Activated T-helper 2 cell treated with anti-CD3 and anti-CD28 coated beads, Interferon-gamma antibody, Interleukin-2, Interleukin-4, amounts not matched to agents 10 μg/mL and 5 μg/mL and 100 μg/mL, durations not matched to agents 14 hours and 24 hours and 36 hours (primary cell): ENCODE measurements around the gene CEP83. TPM values are rescaled to one million over a fixed set of nuclear protein-coding genes. Genes with fewer than 3 reads are reported as not detected.

ENCODE experiments used
- DNase-seq: peaks from one replicate; pipeline ENCODE4 v3.0.0; 2021; ENCODE audit warnings: low spot score
- H3K27ac Mint-ChIP-seq: one replicate; pipeline ENCODE4 v1.8.0; 2021; ENCODE audit warnings: mixed read lengths
- H3K27me3 Mint-ChIP-seq: one replicate; pipeline ENCODE4 v1.8.0; 2021; ENCODE audit warnings: low read depth, mixed read lengths
- H3K36me3 Mint-ChIP-seq: one replicate; pipeline ENCODE4 v1.8.0; 2021; ENCODE audit warnings: low read depth, mixed read lengths
- H3K4me1 Mint-ChIP-seq: one replicate; pipeline ENCODE4 v1.8.0; 2021; ENCODE audit warnings: low read depth, mixed read lengths
- H3K4me3 Mint-ChIP-seq: one replicate; pipeline ENCODE4 v1.8.0; 2021; ENCODE audit warnings: low read depth, mild to moderate bottlenecking, moderate library complexity, mixed read lengths
- H3K9me3 Mint-ChIP-seq: one replicate; pipeline ENCODE4 v1.8.0; 2021; ENCODE audit warnings: mixed read lengths
- intact Hi-C: fragments of 100-400 bp; cut with micrococcal nuclease; formaldehyde crosslinking; loops from one replicate; pipeline ENCODE4 v1.15.1; 2023
- total RNA-seq: library from RNA; stranded (reverse); gene quantifications from 2 replicates; pipeline ENCODE4 v1.2.3, GENCODE V29; 2022

The CEP83 gene
- total RNA-seq, 1 donor from 2014 or later: 32.4 TPM

- H3K27me3 Mint-ChIP-seq: no peaks in the 10 kb centered on the region
- intact Hi-C loops: no loop called here
- DNase-seq: no peak
- no peak overlapping the region for H3K27ac Mint-ChIP-seq
- no peaks in the 10 kb centered on the region for H3K9me3 Mint-ChIP-seq
- H3K4me3 Mint-ChIP-seq: no peak overlapping the region
- peaks cover 64% of the 10 kb centered on the region for H3K36me3 Mint-ChIP-seq
- H3K4me1 Mint-ChIP-seq: peaks cover 58% of the 10 kb centered on the region
These were observed 191.7 kb downstream of the CEP83 start for GRCh38 chr12:94267921-94268471.

GRCh38 chr12:94267537-94267872 lies 192.2 kb downstream of the CEP83 start:
- Mint-ChIP-seq H3K27ac (no peak overlapping the region), H3K4me3 (no peak overlapping the region), H3K4me1 (peaks cover 62% of the 10 kb centered on the region), H3K9me3 (no peaks in the 10 kb centered on the region), H3K27me3 (no peaks in the 10 kb centered on the region), H3K36me3 (peaks cover 59% of the 10 kb centered on the region)
- intact Hi-C loops: no loop called here
- no peak for DNase-seq

- Mint-ChIP-seq H3K36me3 (peaks cover 55% of the 10 kb centered on the region), H3K27ac (no peak overlapping the region)
- intact Hi-C loops: no loop called here
These were observed 192.7 kb downstream of the CEP83 start for GRCh38 chr12:94266796-94267536.

DNA sequence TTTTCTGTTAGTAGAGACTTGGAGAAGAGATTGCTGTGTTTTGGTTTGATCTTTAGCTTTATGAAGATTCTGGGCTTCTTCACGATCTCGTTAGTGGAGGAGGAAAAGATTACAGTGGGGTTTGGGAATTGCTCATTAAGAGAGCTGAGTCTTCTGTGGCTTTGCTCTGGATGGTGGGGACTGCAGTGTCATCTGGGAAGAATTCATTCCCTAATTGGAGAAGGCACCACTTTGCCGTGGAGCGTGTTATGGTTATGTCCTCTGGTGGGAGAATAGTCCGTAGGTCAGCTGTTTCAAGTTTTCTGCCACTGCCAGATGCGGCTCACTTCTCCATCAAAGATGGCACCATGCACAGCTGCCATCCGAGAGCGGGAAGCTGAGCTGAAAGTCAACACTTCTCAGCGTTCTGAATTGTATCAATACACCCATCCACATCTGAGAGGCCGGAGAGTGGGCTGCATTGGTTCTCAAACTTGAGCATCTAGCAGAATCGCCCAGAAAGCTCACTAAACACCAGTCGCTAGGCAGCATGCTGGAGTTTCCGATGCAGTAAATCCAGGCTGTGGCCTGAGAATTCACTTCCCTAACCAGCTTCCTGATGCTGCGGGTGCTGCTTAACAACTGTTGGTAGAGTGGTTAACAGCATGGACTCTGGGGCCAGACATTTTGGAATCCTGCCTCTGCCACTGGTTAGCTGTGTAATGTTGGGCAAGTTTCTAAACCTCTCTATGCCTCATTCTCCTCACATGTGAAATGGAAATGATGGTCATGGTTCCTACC lies 193.5 kb downstream of the CEP83 start:
- no peak overlapping the region for H3K4me3 Mint-ChIP-seq
- H3K27me3 Mint-ChIP-seq: no peaks in the 10 kb centered on the region
- intact Hi-C loops: no loop called here
- no peaks in the 10 kb centered on the region for H3K9me3 Mint-ChIP-seq
- no peak for DNase-seq
- no peak overlapping the region for H3K27ac Mint-ChIP-seq
- H3K4me1 Mint-ChIP-seq: peaks cover 60% of the 10 kb centered on the region
- peaks cover 52% of the 10 kb centered on the region for H3K36me3 Mint-ChIP-seq

More at GRCh38 chr12:94266796-94267536, 192.7 kb downstream of the CEP83 start:
- Mint-ChIP-seq H3K4me3 (no peak overlapping the region), H3K9me3 (no peaks in the 10 kb centered on the region), H3K4me1 (peaks cover 64% of the 10 kb centered on the region), H3K27me3 (no peaks in the 10 kb centered on the region)
- no peak for DNase-seq

GRCh38 chr12:94265539-94265938 lies 194.1 kb downstream of the CEP83 start:
- Mint-ChIP-seq H3K4me1 (peaks cover 57% of the 10 kb centered on the region), H3K36me3 (peaks cover 59% of the 10 kb centered on the region), H3K9me3 (no peaks in the 10 kb centered on the region), H3K27ac (no peak overlapping the region), H3K4me3 (no peak overlapping the region), H3K27me3 (no peaks in the 10 kb centered on the region)
- intact Hi-C loops: no loop called here
- DNase-seq: no peak

GRCh38 chr12:94264736-94265485 lies 194.8 kb downstream of the CEP83 start:
- H3K9me3 Mint-ChIP-seq: no peaks in the 10 kb centered on the region
- no peak overlapping the region for H3K4me3 Mint-ChIP-seq
- no peak for DNase-seq
- no peak overlapping the region for H3K27ac Mint-ChIP-seq
- no peaks in the 10 kb centered on the region for H3K27me3 Mint-ChIP-seq
- peaks cover 50% of the 10 kb centered on the region for H3K4me1 Mint-ChIP-seq
- intact Hi-C loops: no loop called here
- H3K36me3 Mint-ChIP-seq: peaks cover 60% of the 10 kb centered on the region

GRCh38 chr12:94263905-94264561 lies 195.6 kb downstream of the CEP83 start:
- Mint-ChIP-seq H3K4me1 (peaks cover 43% of the 10 kb centered on the region), H3K27me3 (no peaks in the 10 kb centered on the region), H3K36me3 (peaks cover 59% of the 10 kb centered on the region), H3K27ac (no peak overlapping the region), H3K9me3 (no peaks in the 10 kb centered on the region), H3K4me3 (no peak overlapping the region)
- intact Hi-C loops: loop anchor here (1.0 to 2.0 kb wide), 5 partner anchors 41 to 195 kb away; partner anchors contain the start of gene CEP83
- no peak for DNase-seq

DNA sequence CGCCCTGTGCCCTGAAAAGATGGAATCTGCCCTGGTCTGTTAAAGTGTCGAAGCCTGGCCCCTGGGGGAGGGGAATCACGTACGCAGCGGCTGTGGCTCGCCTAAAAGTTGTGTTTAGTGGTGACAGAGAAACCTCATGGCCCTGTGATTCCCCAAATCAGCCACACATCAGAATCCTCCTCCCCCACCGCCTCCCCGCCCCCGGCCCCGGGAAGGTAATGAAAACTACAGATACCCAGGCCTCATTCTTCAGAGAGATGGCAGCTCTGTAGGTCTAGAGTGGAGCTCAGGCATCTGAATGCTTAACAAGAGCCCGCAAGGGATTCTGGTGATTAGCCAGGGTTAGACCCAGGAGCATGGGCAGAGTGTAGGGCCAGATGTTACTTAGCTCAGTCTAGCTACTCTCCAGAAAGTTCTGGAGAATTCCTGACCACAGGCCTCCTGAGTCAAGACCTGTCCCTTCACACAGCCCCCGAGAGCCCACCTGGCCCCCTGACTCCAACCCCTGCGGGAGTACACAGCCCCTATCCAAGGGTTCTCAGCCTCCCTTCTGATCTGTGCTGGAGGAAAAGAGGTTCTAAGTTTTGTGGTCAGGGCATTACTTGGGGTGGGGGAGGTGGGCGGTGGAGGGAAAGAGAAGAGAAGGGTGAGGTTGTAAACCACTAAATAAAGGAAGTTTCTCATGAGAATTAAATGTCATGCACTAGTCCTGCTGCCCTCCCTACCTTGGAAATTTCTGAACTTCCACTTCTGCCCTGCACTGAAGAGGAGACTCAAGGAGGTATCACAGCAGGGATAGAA lies 196.5 kb downstream of the CEP83 start:
- no peaks in the 10 kb centered on the region for H3K27me3 Mint-ChIP-seq
- no peaks in the 10 kb centered on the region for H3K9me3 Mint-ChIP-seq
- intact Hi-C loops: loop anchor here (1.0 to 2.0 kb wide), 5 partner anchors 42 to 196 kb away; partner anchors contain the start of gene CEP83
- peak overlapping the region; percentile 80 for H3K4me3 Mint-ChIP-seq
- peak overlapping the region; percentile 91 for H3K27ac Mint-ChIP-seq
- peaks cover 38% of the 10 kb centered on the region for H3K4me1 Mint-ChIP-seq
- peak; percentile 44 for DNase-seq
- H3K36me3 Mint-ChIP-seq: peaks cover 57% of the 10 kb centered on the region

- peaks cover 50% of the 10 kb centered on the region for H3K36me3 Mint-ChIP-seq
- H3K4me1 Mint-ChIP-seq: peaks cover 31% of the 10 kb centered on the region
- intact Hi-C loops: loop anchor here (1.0 to 2.0 kb wide), 7 partner anchors 43 to 196 kb away; partner anchors contain the start of genes CEP83 and PLXNC1
- H3K27ac Mint-ChIP-seq: peak overlapping the region; percentile 91
- H3K27me3 Mint-ChIP-seq: no peaks in the 10 kb centered on the region
- peak overlapping the region; percentile 80 for H3K4me3 Mint-ChIP-seq
- no peaks in the 10 kb centered on the region for H3K9me3 Mint-ChIP-seq
- peak; percentile 52 for DNase-seq
These were observed 197.2 kb downstream of the CEP83 start for GRCh38 chr12:94262228-94263010.

DNA sequence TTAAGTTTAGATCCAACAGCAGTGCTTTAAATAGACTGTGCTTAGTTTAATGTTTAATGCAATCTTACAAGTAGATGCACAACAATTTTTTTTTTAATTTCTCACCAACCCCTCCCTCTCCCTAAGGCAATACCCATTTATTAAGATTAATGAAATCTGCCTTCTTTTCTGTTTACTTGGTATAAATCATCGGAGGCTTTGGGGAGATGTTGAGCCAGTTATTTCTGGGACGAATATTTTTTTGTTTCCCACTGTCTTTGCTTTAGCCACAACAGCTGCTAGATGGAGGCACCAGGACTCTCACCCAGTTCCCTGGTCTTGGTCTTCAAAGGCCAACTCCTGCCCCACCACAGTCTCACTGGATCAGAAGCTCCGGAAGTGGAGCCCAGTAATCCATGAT lies 197.9 kb downstream of the CEP83 start:
- Mint-ChIP-seq H3K4me3 (no peak overlapping the region), H3K27me3 (no peaks in the 10 kb centered on the region), H3K4me1 (peaks cover 28% of the 10 kb centered on the region), H3K27ac (peak overlapping the region; percentile 91), H3K36me3 (peaks cover 45% of the 10 kb centered on the region), H3K9me3 (no peaks in the 10 kb centered on the region)
- intact Hi-C loops: loop anchor here (1.0 to 2.0 kb wide), 4 partner anchors 53 to 197 kb away; partner anchors contain the start of genes CEP83 and PLXNC1
- no peak for DNase-seq

GRCh38 chr12:94261119-94261518 lies 198.5 kb downstream of the CEP83 start:
- no peak for DNase-seq
- intact Hi-C loops: no loop called here
- no peaks in the 10 kb centered on the region for H3K27me3 Mint-ChIP-seq
- no peak overlapping the region for H3K4me3 Mint-ChIP-seq
- H3K27ac Mint-ChIP-seq: no peak overlapping the region
- peaks cover 45% of the 10 kb centered on the region for H3K36me3 Mint-ChIP-seq
- no peaks in the 10 kb centered on the region for H3K9me3 Mint-ChIP-seq
- peaks cover 26% of the 10 kb centered on the region for H3K4me1 Mint-ChIP-seq
